GM12878 (cell line): ENCODE results near the gene GPRC5B. TPM values are rescaled to one million over a fixed set of nuclear protein-coding genes. Genes with fewer than 3 reads are reported as not detected.

Experiments
- ATAC-seq: fragments of 200-7000 bp; cut with Tn5 transposase; 3 replicates; pipeline ENCODE4 v1.9.1; 2020; ENCODE audit warnings: mild to moderate bottlenecking, moderate library complexity
- BruUV-seq: library from RNA; stranded (reverse); fragments of 400-500 nt; replicated peaks from 2 replicates; lab custom pipeline; 2021; lab: Mats Ljungman, UMichigan
- CTCF ChIA-PET: fragments of 300-600 bp; sonication (Branson Sonifier 250); formaldehyde crosslinking; extraction: SDS; loops from one replicate; lab custom pipeline; 2021; ENCODE audit warnings: inconsistent platforms; lab: Yijun Ruan, JAX
- POLR2A ChIA-PET: fragments of 350-600 bp; formaldehyde crosslinking; extraction: SDS; loops from one replicate; lab custom pipeline; 2021; ENCODE audit warnings: inconsistent platforms; lab: Charles Lee
- RAD21 ChIA-PET: fragments of 300-600 bp; sonication (Branson Sonifier 250); formaldehyde crosslinking; loops from one replicate; lab custom pipeline; 2023; ENCODE audit warnings: antibody characterized with exemption; ENCODE audit not compliant: unreplicated experiment; lab: Charles Lee
- SMC1A ChIA-PET: fragments of 300-600 bp; sonication (Branson Sonifier 250); formaldehyde crosslinking; loops from one replicate; lab custom pipeline; 2023; ENCODE audit not compliant: unreplicated experiment, uncharacterized antibody; lab: Charles Lee
- DNase-seq: peaks from one replicate; pipeline ENCODE4 v3.0.0-alpha.2; 2011; ENCODE audit warnings: low read depth, low spot score
- FAIRE-seq: peaks from 3 replicates; lab custom pipeline; 2011; peaks lifted over from hg19 to GRCh38; lab: Jason Lieb, UNC
- H2AFZ ChIP-seq: 2 replicates; pipeline ENCODE4 v1.6.0; 2011; ENCODE audit warnings: low read depth, low read length, control low read depth; ENCODE audit not compliant: control insufficient read depth
- H3K27ac ChIP-seq: 2 replicates; pipeline ENCODE4 v1.5.1; 2011; ENCODE audit warnings: control low read depth; ENCODE audit not compliant: control insufficient read depth, insufficient read depth
- H3K27me3 ChIP-seq, 2 experiments: replicated peaks in 1 of 2; 2 replicates each; pipeline versions ENCODE4 v1.6.0 to v1.6.1; 2011; ENCODE audit warnings: low read length in 1 of 2; ENCODE audit not compliant: control insufficient read depth in 2 of 2, insufficient read depth in 2 of 2
- H3K36me3 ChIP-seq, 2 experiments: 2 replicates each; pipeline ENCODE4 v1.5.1; 2011; ENCODE audit warnings: low read length in 1 of 2; ENCODE audit not compliant: control insufficient read depth in 2 of 2, insufficient read depth in 2 of 2
- H3K4me1 ChIP-seq: 2 replicates; pipeline ENCODE4 v1.6.1; 2011; ENCODE audit warnings: mild to moderate bottlenecking, low read length, moderate library complexity, mixed read lengths; ENCODE audit not compliant: control insufficient read depth, insufficient read depth
- H3K4me2 ChIP-seq: 2 replicates; pipeline ENCODE4 v1.6.0; 2011; ENCODE audit warnings: control low read depth; ENCODE audit not compliant: control insufficient read depth, insufficient read depth
- H3K4me3 ChIP-seq: fragments of 200-600 bp; sonication (generic); 2 replicates; pipeline ENCODE4 v1.5.1; 2016
- H3K79me2 ChIP-seq: 2 replicates; pipeline ENCODE4 v1.6.0; 2011; ENCODE audit warnings: low read length; ENCODE audit not compliant: control insufficient read depth, insufficient read depth
- H3K9ac ChIP-seq: 2 replicates; pipeline ENCODE4 v1.8.0; 2011; ENCODE audit warnings: low read length, control low read depth, mixed read lengths; ENCODE audit not compliant: control insufficient read depth, insufficient read depth
- H3K9me3 ChIP-seq: replicated peaks from 3 replicates; pipeline ENCODE4 v1.5.1; 2011; ENCODE audit warnings: mild to moderate bottlenecking, low read length; ENCODE audit not compliant: control insufficient read depth, insufficient read depth
- H4K20me1 ChIP-seq: 2 replicates; pipeline ENCODE4 v1.6.0; 2011; ENCODE audit not compliant: control insufficient read depth, insufficient read depth
- CHD4 ChIP-seq: fragments of 200-600 bp; sonication (generic); IDR thresholded peaks from 2 replicates; pipeline ENCODE4 v1.6.1; 2016; ENCODE audit warnings: mild to moderate bottlenecking
- ETV6 ChIP-seq, 2 experiments: fragments of 450-650 bp in 1 of 2; IDR thresholded peaks in 1 of 2; conservative IDR thresholded peaks in 1 of 2; 2 replicates each; pipeline ENCODE4 v1.6.1; 2014; ENCODE audit warnings: antibody characterized with exemption in 1 of 2, borderline replicate concordance in 1 of 2, low read depth in 1 of 2, mild to moderate bottlenecking in 1 of 2, moderate library complexity in 1 of 2
- GABPA ChIP-seq: IDR thresholded peaks from 2 replicates; pipeline ENCODE4 v1.6.1; 2014; ENCODE audit warnings: antibody characterized with exemption, low read depth, mild to moderate bottlenecking, inconsistent platforms
- KAT2A ChIP-seq: conservative IDR thresholded peaks from 2 replicates; pipeline ENCODE4 v1.6.1; 2011; ENCODE audit warnings: low read depth, low read length; ENCODE audit not compliant: control insufficient read depth
- MYC ChIP-seq: IDR thresholded peaks from 2 replicates; pipeline ENCODE4 v1.6.1; 2011; ENCODE audit warnings: mild to moderate bottlenecking, low read length, moderate library complexity, inconsistent platforms; ENCODE audit not compliant: insufficient read depth, insufficient replicate concordance, insufficient read length, severe bottlenecking
- RELA ChIP-seq: fragments of 450-650 bp; IDR thresholded peaks from 2 replicates; pipeline ENCODE4 v1.8.0; 2014; ENCODE audit warnings: borderline replicate concordance; ENCODE audit not compliant: partially characterized antibody
- SP1 ChIP-seq: IDR thresholded peaks from one replicate; pipeline ENCODE4 v1.6.1; 2011; ENCODE audit warnings: low read depth, low read length
- SREBF2 ChIP-seq: IDR thresholded peaks from 2 replicates; pipeline ENCODE4 v1.6.1; 2012; ENCODE audit warnings: mild to moderate bottlenecking, low read length
- SRF ChIP-seq, 2 experiments: IDR thresholded peaks; 2 replicates each; pipeline ENCODE4 v1.6.1; 2011; ENCODE audit warnings: low read depth in 2 of 2, low read length in 2 of 2, mild to moderate bottlenecking in 1 of 2, moderate library complexity in 1 of 2
- ZSCAN29 ChIP-seq: fragments of 450-650 bp; IDR thresholded peaks from 2 replicates; pipeline ENCODE4 v1.6.1; 2017; ENCODE audit warnings: mild to moderate bottlenecking, moderate library complexity
- WGBS: methylation state at CpG from one replicate; pipeline ENCODE4 v1.1.6; 2016; ENCODE audit warnings: low lambda C conversion rate; ENCODE audit not compliant: insufficient replicate concordance, insufficient coverage; ENCODE audit errors: missing lambda C conversion rate; 5-methylcytosine and 5-hydroxymethylcytosine counted together
- in situ Hi-C: fragments of 300-500 bp; cut with MboI; formaldehyde crosslinking; loops from 9 replicates; pipeline ENCODE4 v1.14.3; 2018; ENCODE audit warnings: mixed read lengths
- intact Hi-C: fragments of 100-400 bp; cut with micrococcal nuclease; formaldehyde crosslinking; loops from one replicate; pipeline ENCODE4 v1.14.2; 2022; ENCODE audit not compliant: unreplicated experiment
- polyA plus RNA-seq, 11 experiments: library from polyadenylated mRNA; depleted of rRNA in 4 of 11; unstranded in 6 of 11; stranded (reverse) in 5 of 11; fragments of >200 nt; fragmentation: Nextera tagmentation in 4 of 11; fragmentation: Illumina TruSeq in 1 of 11; extraction: Ambion mirVana in 4 of 11; extraction: Trizol in 1 of 11; gene quantifications; 1 replicate in 1 of 11; 2 replicates in 10 of 11; pipeline versions ENCODE4 v1.2.1 to v1.2.3, GENCODE V29; 2011 to 2016; ENCODE audit warnings: inconsistent platforms in 2 of 11, missing spikeins in 2 of 11, low read depth in 1 of 11
- total RNA-seq, 4 experiments: library from RNA; depleted of rRNA in 3 of 4; stranded (reverse); fragments of >200 nt in 3 of 4; fragmentation: Illumina TruSeq in 1 of 4; extraction: Trizol in 1 of 4; gene quantifications; 2 replicates each; pipeline versions ENCODE4 v1.2.1 to v1.2.3, GENCODE V29; 2013 to 2021
- TF ChIP-seq, protein P1 (sequence below): fragments of 150-350 bp; IDR thresholded peaks from 2 replicates; pipeline ENCODE4 v1.6.1; 2016; ENCODE audit warnings: low read depth, low read length
- TF ChIP-seq, protein P2 (sequence below): IDR thresholded peaks from 2 replicates; pipeline ENCODE4 v1.6.1; 2011; ENCODE audit warnings: borderline replicate concordance, low read depth, mild to moderate bottlenecking, moderate library complexity, low read length; ENCODE audit not compliant: insufficient read depth, poor library complexity, severe bottlenecking
- TF ChIP-seq, protein P3 (sequence below): fragments of 450-650 bp; IDR thresholded peaks from 2 replicates; pipeline ENCODE4 v1.6.1; 2017; ENCODE audit warnings: mild to moderate bottlenecking, moderate library complexity

The GPRC5B gene
- total and polyA plus RNA-seq, 10 of the 15 experiments (the other 5 are each of a cell fraction or from before 2014, with no cell fraction given) = 0.01 to 0.42 (median 0.15) TPM; not detected in 2

DNA sequence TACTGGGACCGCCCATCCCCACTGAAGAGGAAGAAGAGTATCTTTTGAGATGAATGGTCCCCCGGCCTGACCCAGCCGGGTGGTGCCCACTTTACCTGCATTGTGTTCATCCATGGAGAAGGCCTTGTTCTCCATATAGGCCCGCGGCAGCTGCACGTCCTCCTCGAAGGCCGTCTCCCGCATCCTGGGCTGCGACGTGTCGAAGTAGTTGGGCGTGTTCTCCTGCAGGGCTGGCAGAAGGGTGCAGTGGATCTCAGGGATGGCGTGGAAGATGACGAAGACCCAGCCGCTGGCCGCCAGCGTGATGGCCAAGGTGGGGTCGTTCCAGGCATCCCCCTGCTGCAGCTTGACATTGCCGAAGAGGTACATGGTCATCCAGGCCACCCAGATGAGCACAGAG is 12.9 kb downstream of the GPRC5B start:
- no peak for FAIRE-seq
- CTCF ChIA-PET = no interaction called here
- WGBS = 69% methylated on average over 20 of the region's 20 CpGs
- no peak for TF ChIP-seq SP1
- TF ChIP-seq, protein P1, sequence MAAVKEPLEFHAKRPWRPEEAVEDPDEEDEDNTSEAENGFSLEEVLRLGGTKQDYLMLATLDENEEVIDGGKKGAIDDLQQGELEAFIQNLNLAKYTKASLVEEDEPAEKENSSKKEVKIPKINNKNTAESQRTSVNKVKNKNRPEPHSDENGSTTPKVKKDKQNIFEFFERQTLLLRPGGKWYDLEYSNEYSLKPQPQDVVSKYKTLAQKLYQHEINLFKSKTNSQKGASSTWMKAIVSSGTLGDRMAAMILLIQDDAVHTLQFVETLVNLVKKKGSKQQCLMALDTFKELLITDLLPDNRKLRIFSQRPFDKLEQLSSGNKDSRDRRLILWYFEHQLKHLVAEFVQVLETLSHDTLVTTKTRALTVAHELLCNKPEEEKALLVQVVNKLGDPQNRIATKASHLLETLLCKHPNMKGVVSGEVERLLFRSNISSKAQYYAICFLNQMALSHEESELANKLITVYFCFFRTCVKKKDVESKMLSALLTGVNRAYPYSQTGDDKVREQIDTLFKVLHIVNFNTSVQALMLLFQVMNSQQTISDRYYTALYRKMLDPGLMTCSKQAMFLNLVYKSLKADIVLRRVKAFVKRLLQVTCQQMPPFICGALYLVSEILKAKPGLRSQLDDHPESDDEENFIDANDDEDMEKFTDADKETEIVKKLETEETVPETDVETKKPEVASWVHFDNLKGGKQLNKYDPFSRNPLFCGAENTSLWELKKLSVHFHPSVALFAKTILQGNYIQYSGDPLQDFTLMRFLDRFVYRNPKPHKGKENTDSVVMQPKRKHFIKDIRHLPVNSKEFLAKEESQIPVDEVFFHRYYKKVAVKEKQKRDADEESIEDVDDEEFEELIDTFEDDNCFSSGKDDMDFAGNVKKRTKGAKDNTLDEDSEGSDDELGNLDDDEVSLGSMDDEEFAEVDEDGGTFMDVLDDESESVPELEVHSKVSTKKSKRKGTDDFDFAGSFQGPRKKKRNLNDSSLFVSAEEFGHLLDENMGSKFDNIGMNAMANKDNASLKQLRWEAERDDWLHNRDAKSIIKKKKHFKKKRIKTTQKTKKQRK = no peak
- TF ChIP-seq ETV6 (conservative IDR thresholded peaks at IDR 0.05 in 1 of 2, IDR thresholded peaks at IDR 0.05 in 1 of 2; ENCODE audit: borderline replicate concordance in 1 of 2, low read depth in 1 of 2) = no peak
- no peak for TF ChIP-seq SRF (IDR thresholded peaks at IDR 0.05; ENCODE audit: low read depth in 2 of 2, low read length in 2 of 2)
- TF ChIP-seq MYC = no peak
- no peak for TF ChIP-seq RELA
- no peak for TF ChIP-seq KAT2A
- no peak for TF ChIP-seq ZSCAN29
- TF ChIP-seq, protein P2, sequence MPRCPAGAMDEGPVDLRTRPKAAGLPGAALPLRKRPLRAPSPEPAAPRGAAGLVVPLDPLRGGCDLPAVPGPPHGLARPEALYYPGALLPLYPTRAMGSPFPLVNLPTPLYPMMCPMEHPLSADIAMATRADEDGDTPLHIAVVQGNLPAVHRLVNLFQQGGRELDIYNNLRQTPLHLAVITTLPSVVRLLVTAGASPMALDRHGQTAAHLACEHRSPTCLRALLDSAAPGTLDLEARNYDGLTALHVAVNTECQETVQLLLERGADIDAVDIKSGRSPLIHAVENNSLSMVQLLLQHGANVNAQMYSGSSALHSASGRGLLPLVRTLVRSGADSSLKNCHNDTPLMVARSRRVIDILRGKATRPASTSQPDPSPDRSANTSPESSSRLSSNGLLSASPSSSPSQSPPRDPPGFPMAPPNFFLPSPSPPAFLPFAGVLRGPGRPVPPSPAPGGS = no peak
- TF ChIP-seq GABPA = no peak
- TF ChIP-seq CHD4 = no peak
- no peak for TF ChIP-seq SREBF2
- TF ChIP-seq, protein P3, sequence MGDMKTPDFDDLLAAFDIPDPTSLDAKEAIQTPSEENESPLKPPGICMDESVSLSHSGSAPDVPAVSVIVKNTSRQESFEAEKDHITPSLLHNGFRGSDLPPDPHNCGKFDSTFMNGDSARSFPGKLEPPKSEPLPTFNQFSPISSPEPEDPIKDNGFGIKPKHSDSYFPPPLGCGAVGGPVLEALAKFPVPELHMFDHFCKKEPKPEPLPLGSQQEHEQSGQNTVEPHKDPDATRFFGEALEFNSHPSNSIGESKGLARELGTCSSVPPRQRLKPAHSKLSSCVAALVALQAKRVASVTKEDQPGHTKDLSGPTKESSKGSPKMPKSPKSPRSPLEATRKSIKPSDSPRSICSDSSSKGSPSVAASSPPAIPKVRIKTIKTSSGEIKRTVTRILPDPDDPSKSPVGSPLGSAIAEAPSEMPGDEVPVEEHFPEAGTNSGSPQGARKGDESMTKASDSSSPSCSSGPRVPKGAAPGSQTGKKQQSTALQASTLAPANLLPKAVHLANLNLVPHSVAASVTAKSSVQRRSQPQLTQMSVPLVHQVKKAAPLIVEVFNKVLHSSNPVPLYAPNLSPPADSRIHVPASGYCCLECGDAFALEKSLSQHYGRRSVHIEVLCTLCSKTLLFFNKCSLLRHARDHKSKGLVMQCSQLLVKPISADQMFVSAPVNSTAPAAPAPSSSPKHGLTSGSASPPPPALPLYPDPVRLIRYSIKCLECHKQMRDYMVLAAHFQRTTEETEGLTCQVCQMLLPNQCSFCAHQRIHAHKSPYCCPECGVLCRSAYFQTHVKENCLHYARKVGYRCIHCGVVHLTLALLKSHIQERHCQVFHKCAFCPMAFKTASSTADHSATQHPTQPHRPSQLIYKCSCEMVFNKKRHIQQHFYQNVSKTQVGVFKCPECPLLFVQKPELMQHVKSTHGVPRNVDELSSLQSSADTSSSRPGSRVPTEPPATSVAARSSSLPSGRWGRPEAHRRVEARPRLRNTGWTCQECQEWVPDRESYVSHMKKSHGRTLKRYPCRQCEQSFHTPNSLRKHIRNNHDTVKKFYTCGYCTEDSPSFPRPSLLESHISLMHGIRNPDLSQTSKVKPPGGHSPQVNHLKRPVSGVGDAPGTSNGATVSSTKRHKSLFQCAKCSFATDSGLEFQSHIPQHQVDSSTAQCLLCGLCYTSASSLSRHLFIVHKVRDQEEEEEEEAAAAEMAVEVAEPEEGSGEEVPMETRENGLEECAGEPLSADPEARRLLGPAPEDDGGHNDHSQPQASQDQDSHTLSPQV = no peak

More for the DNA sequence above, 12.9 kb downstream of the GPRC5B start:
- DNase-seq = no peak
- intact Hi-C loops = no loop called here
- no peak overlapping the region for H3K4me3 ChIP-seq
- no peaks in the 10 kb centered on the region for H3K27me3 ChIP-seq
- BruUV-seq = no TSS peak
- H4K20me1 ChIP-seq = no peaks in the 10 kb centered on the region
- POLR2A ChIA-PET = no interaction called here
- no peak for ATAC-seq
- H3K36me3 ChIP-seq = no peaks in the 10 kb centered on the region
- SMC1A ChIA-PET = no interaction called here
- no peak overlapping the region for H3K27ac ChIP-seq
- no peaks in the 10 kb centered on the region for H3K4me1 ChIP-seq
- H3K9me3 ChIP-seq = no peaks in the 10 kb centered on the region
- no peaks in the 10 kb centered on the region for H3K79me2 ChIP-seq
- RAD21 ChIA-PET = no interaction called here
- H3K4me2 ChIP-seq = no peak overlapping the region
- in situ Hi-C loops = no loop called here
- H2AFZ ChIP-seq = no peak overlapping the region
- no peak overlapping the region for H3K9ac ChIP-seq
